OCI-LY3 (cell line): ENCODE results near the gene COL4A2.

ENCODE experiments used
- H2AFZ ChIP-seq: fragments of 200-600, 300-600 bp; shearing (Covaris generic); 2 replicates; pipeline ENCODE4 v1.6.0; 2014; ENCODE audit warnings: antibody characterized with exemption, low read depth, low read length
- H3K27ac ChIP-seq: fragments of 200-600, 300-600 bp; sonication (generic); 2 replicates; pipeline ENCODE4 v1.5.1; 2014; ENCODE audit warnings: mild to moderate bottlenecking, low read length, moderate library complexity, mixed read lengths
- H3K27me3 ChIP-seq: fragments of 200-600, 300-600 bp; sonication (generic); 2 replicates; pipeline ENCODE4 v1.6.1; 2014; ENCODE audit warnings: low read depth, low read length, mixed read lengths
- H3K36me3 ChIP-seq: fragments of 200-600, 300-600 bp; sonication (generic); replicated peaks from 2 replicates; pipeline ENCODE3; 2014; ENCODE audit warnings: low read depth, low read length, mixed read lengths
- H3K4me1 ChIP-seq: fragments of 300-600, 200-600 bp; sonication (generic); 2 replicates; pipeline ENCODE4 v1.6.1; 2014; ENCODE audit warnings: low read length, mixed read lengths
- H3K4me2 ChIP-seq: fragments of 200-600, 300-600 bp; sonication (generic); 2 replicates; pipeline ENCODE4 v1.6.1; 2014; ENCODE audit warnings: low read length, mixed read lengths
- H3K4me3 ChIP-seq: fragments of 300-600, 200-600 bp; sonication (generic); 2 replicates; pipeline ENCODE4 v1.5.1; 2014; ENCODE audit warnings: antibody characterized with exemption, mild to moderate bottlenecking, low read length, moderate library complexity
- H3K79me2 ChIP-seq: fragments of 300-600, 200-600 bp; shearing (Covaris generic); 2 replicates; pipeline ENCODE4 v1.6.1; 2014; ENCODE audit warnings: mild to moderate bottlenecking, low read length, mixed read lengths
- H3K9ac ChIP-seq: fragments of 300-600, 200-600 bp; shearing (Covaris generic); 2 replicates; pipeline ENCODE4 v1.6.0; 2014; ENCODE audit warnings: mild to moderate bottlenecking, low read length, moderate library complexity
- H3K9me3 ChIP-seq: fragments of 200-600, 300-600 bp; shearing (Covaris generic); 2 replicates; pipeline ENCODE4 v1.6.1; 2014; ENCODE audit warnings: low read length, mixed read lengths; ENCODE audit not compliant: insufficient read depth
- H4K20me1 ChIP-seq: fragments of 200-600, 300-600 bp; sonication (generic); 2 replicates; pipeline ENCODE4 v1.6.1; 2016; ENCODE audit warnings: low read length, mixed read lengths; ENCODE audit not compliant: insufficient read depth
- CTCF ChIP-seq: fragments of 200-600, 300-600 bp; sonication (generic); IDR thresholded peaks from 2 replicates; pipeline ENCODE4 v1.5.1; 2014; ENCODE audit warnings: antibody characterized with exemption, low read length, low read depth
- EZH2phosphoT487 ChIP-seq: fragments of 200-600 bp; shearing (Covaris generic); IDR thresholded peaks from 2 replicates; pipeline ENCODE4 v1.6.1; 2018; ENCODE audit warnings: antibody characterized with exemption, mixed run types, low read depth

COL4A2 gene

GRCh38 chr13:110376120-110376519 lies 69.0 kb downstream of the COL4A2 start:
- Histone ChIP-seq H3K9me3 (no peaks in the 10 kb centered on the region), H3K36me3 (no peaks in the 10 kb centered on the region), H3K4me2 (no peak overlapping the region), H4K20me1 (no peaks in the 10 kb centered on the region), H3K27me3 (peaks cover 65% of the 10 kb centered on the region), H3K27ac (no peak overlapping the region), H2AFZ (no peak overlapping the region), H3K79me2 (no peaks in the 10 kb centered on the region), H3K9ac (no peak overlapping the region), H3K4me3 (no peak overlapping the region), H3K4me1 (peaks cover 10% of the 10 kb centered on the region; the same call in 1 of the 2 replicates)
- no peak for TF ChIP-seq CTCF
- TF ChIP-seq EZH2phosphoT487: no peak

GRCh38 chr13:110377178-110377825 lies 70.2 kb downstream of the COL4A2 start:
- H2AFZ ChIP-seq: no peak overlapping the region
- peaks cover 77% of the 10 kb centered on the region for H3K27me3 ChIP-seq
- H4K20me1 ChIP-seq: no peaks in the 10 kb centered on the region
- H3K9me3 ChIP-seq: no peaks in the 10 kb centered on the region
- peaks cover 5% of the 10 kb centered on the region; the same call in 1 of the 2 replicates for H3K4me1 ChIP-seq
- H3K36me3 ChIP-seq: no peaks in the 10 kb centered on the region
- TF ChIP-seq EZH2phosphoT487: no peak
- TF ChIP-seq CTCF: no peak
- H3K27ac ChIP-seq: no peak overlapping the region
- H3K4me2 ChIP-seq: no peak overlapping the region
- H3K4me3 ChIP-seq: no peak overlapping the region
- no peak overlapping the region for H3K9ac ChIP-seq
- no peaks in the 10 kb centered on the region for H3K79me2 ChIP-seq

GRCh38 chr13:110377826-110378201 lies 70.7 kb downstream of the COL4A2 start:
- Histone ChIP-seq H2AFZ (no peak overlapping the region), H3K27ac (no peak overlapping the region), H3K4me2 (no peak overlapping the region), H3K4me1 (no peaks in the 10 kb centered on the region), H4K20me1 (no peaks in the 10 kb centered on the region), H3K4me3 (no peak overlapping the region), H3K9ac (no peak overlapping the region), H3K27me3 (peaks cover 75% of the 10 kb centered on the region), H3K79me2 (no peaks in the 10 kb centered on the region), H3K36me3 (no peaks in the 10 kb centered on the region), H3K9me3 (no peaks in the 10 kb centered on the region)
- TF ChIP-seq EZH2phosphoT487 (no peak), CTCF (no peak)

GRCh38 chr13:110379358-110379757 lies 72.3 kb downstream of the COL4A2 start:
- Histone ChIP-seq H3K79me2 (no peaks in the 10 kb centered on the region), H3K4me2 (no peak overlapping the region), H3K9me3 (no peaks in the 10 kb centered on the region), H3K9ac (no peak overlapping the region), H3K36me3 (no peaks in the 10 kb centered on the region), H4K20me1 (no peaks in the 10 kb centered on the region), H3K4me3 (no peak overlapping the region), H2AFZ (no peak overlapping the region), H3K27ac (no peak overlapping the region), H3K4me1 (no peaks in the 10 kb centered on the region), H3K27me3 (peaks cover 63% of the 10 kb centered on the region)
- TF ChIP-seq CTCF (no peak), EZH2phosphoT487 (no peak)
